SK-N-SH (cell line): ENCODE results near the gene CNTNAP5. TPM values are rescaled to one million over a fixed set of nuclear protein-coding genes. Genes with fewer than 3 reads are reported as not detected.

Source experiments
- CTCF ChIA-PET: fragments of 300-600, 350-600 bp; formaldehyde crosslinking; extraction: SDS; loops from one replicate; lab custom pipeline; 2021; lab: Yijun Ruan, JAX
- POLR2A ChIA-PET: fragments of 350-600 bp; sonication (Branson Sonifier 250); formaldehyde crosslinking; extraction: SDS; loops from one replicate; lab custom pipeline; 2020; ENCODE audit warnings: antibody characterized with exemption, inconsistent platforms; lab: Yijun Ruan, JAX
- DNase-seq: peaks from one replicate; pipeline ENCODE4 v3.0.0; 2012
- H2AFZ ChIP-seq: fragments of 200-600 bp; sonication (generic); 2 replicates; pipeline ENCODE4 v1.8.1; 2016; ENCODE audit warnings: antibody characterized with exemption, mild to moderate bottlenecking, low read depth
- H3F3A ChIP-seq: fragments of 200-600 bp; sonication (generic); replicated peaks from 2 replicates; pipeline ENCODE3; 2016; ENCODE audit warnings: antibody characterized with exemption, mild to moderate bottlenecking; ENCODE audit not compliant: insufficient read depth
- H3K27ac ChIP-seq, 2 experiments: fragments of 200-500 bp in 1 of 2; fragments of 200-600 bp in 1 of 2; sonication (Bioruptor generic) in 1 of 2; sonication (generic), shearing (Covaris generic) in 1 of 2; 2 replicates each; pipeline versions ENCODE4 v1.5.1 to v1.6.1; 2014 to 2016; ENCODE audit warnings: low read depth in 2 of 2, inconsistent platforms in 1 of 2, low read length in 1 of 2, mild to moderate bottlenecking in 1 of 2, mixed read lengths in 1 of 2
- H3K27me3 ChIP-seq: fragments of 200-600 bp; sonication (generic), shearing (Covaris generic); 2 replicates; pipeline ENCODE4 v1.6.1; 2016; ENCODE audit warnings: mixed run types; ENCODE audit not compliant: insufficient read depth
- H3K36me3 ChIP-seq, 2 experiments: fragments of 200-500 bp in 1 of 2; fragments of 200-600 bp in 1 of 2; sonication (Bioruptor generic) in 1 of 2; sonication (generic) in 1 of 2; replicated peaks in 1 of 2; 2 replicates each; pipeline versions ENCODE3 to v1.5.1; 2014 to 2016; ENCODE audit warnings: low read length in 1 of 2, mild to moderate bottlenecking in 1 of 2; ENCODE audit not compliant: insufficient read depth in 2 of 2, control insufficient read depth in 1 of 2
- H3K4me1 ChIP-seq, 2 experiments: fragments of 200-500 bp in 1 of 2; fragments of 200-600 bp in 1 of 2; sonication (Bioruptor generic) in 1 of 2; sonication (generic), shearing (Covaris generic) in 1 of 2; 2 replicates each; pipeline versions ENCODE4 v1.5.1 to v1.6.1; 2014 to 2016; ENCODE audit warnings: low read depth in 1 of 2, low read length in 1 of 2, mixed run types in 1 of 2; ENCODE audit not compliant: insufficient read depth in 2 of 2, control insufficient read depth in 1 of 2
- H3K4me2 ChIP-seq: fragments of 200-600 bp; sonication (generic), shearing (Covaris generic); 2 replicates; pipeline ENCODE4 v1.6.1; 2017; ENCODE audit warnings: mixed run types
- H3K4me3 ChIP-seq, 2 experiments: fragments of 200-500 bp in 1 of 2; fragments of 200-600 bp in 1 of 2; sonication (Bioruptor generic) in 1 of 2; sonication (generic), shearing (Covaris generic) in 1 of 2; 2 replicates each; pipeline versions ENCODE4 v1.5.1 to v1.8.1; 2014 to 2016; ENCODE audit warnings: low read depth in 2 of 2, inconsistent platforms in 1 of 2, low read length in 1 of 2, mild to moderate bottlenecking in 1 of 2, mixed read lengths in 1 of 2, moderate library complexity in 1 of 2
- H3K79me2 ChIP-seq: fragments of 200-600 bp; sonication (generic); 2 replicates; pipeline ENCODE4 v1.8.1; 2017; ENCODE audit warnings: mild to moderate bottlenecking; ENCODE audit not compliant: insufficient read depth
- H3K9ac ChIP-seq: fragments of 200-600 bp; sonication (generic); 2 replicates; pipeline ENCODE4 v1.6.1; 2017; ENCODE audit warnings: mixed run types
- H3K9me2 ChIP-seq: fragments of 200-600 bp; sonication (generic); 2 replicates; pipeline ENCODE4 v1.6.1; 2017; ENCODE audit warnings: mixed run types
- H3K9me3 ChIP-seq: fragments of 200-600 bp; sonication (generic); 2 replicates; pipeline ENCODE4 v1.6.1; 2017; ENCODE audit warnings: mixed run types, mild to moderate bottlenecking, moderate library complexity
- H4K20me1 ChIP-seq: fragments of 200-600 bp; sonication (generic); 2 replicates; pipeline ENCODE4 v1.6.1; 2017; ENCODE audit warnings: mild to moderate bottlenecking, mixed run types; ENCODE audit not compliant: insufficient read depth
- ELF1 ChIP-seq: IDR thresholded peaks from 2 replicates; pipeline ENCODE4 v1.4.0; 2012
- FOXJ3 ChIP-seq: sonication (generic); formaldehyde crosslinking; IDR thresholded peaks from 2 replicates; pipeline ENCODE4 v1.5.1; 2020; ENCODE audit warnings: mild to moderate bottlenecking, missing genetic modification reagents
- GABPA ChIP-seq: IDR thresholded peaks from 2 replicates; pipeline ENCODE4 v1.4.0; 2012; ENCODE audit warnings: low read depth, mild to moderate bottlenecking
- GATA2 ChIP-seq: sonication (generic); formaldehyde crosslinking; IDR thresholded peaks from 2 replicates; pipeline ENCODE4 v1.5.0; 2020; ENCODE audit warnings: mild to moderate bottlenecking, missing genetic modification reagents
- JUND ChIP-seq: IDR thresholded peaks from 2 replicates; pipeline ENCODE4 v1.4.0; 2012
- MXI1 ChIP-seq: IDR thresholded peaks from 2 replicates; pipeline ENCODE4 v1.6.1; 2012; ENCODE audit warnings: mild to moderate bottlenecking, low read depth, low read length, improper control_type of control experiment
- NRF1 ChIP-seq: IDR thresholded peaks from 2 replicates; pipeline ENCODE4 v1.6.1; 2012; ENCODE audit warnings: low read depth, mild to moderate bottlenecking, low read length
- RFX5 ChIP-seq: IDR thresholded peaks from 2 replicates; pipeline ENCODE4 v1.6.1; 2012; ENCODE audit warnings: mild to moderate bottlenecking, improper control_type of control experiment, low read length
- YY1 ChIP-seq: IDR thresholded peaks from 2 replicates; pipeline ENCODE4 v1.4.0; 2012; ENCODE audit warnings: low read depth, mild to moderate bottlenecking
- WGBS: methylation state at CpG from one replicate; pipeline ENCODE4 v1.1.6; 2017; ENCODE audit warnings: low lambda C conversion rate; 5-methylcytosine and 5-hydroxymethylcytosine counted together
- polyA plus RNA-seq, 3 experiments: library from polyadenylated mRNA; depleted of rRNA; stranded (reverse); fragments of >200 nt; gene quantifications; 2 replicates each; pipeline ENCODE4 v1.2.3, GENCODE V29; 2012
- TF ChIP-seq, protein P1 (sequence below): IDR thresholded peaks from 2 replicates; pipeline ENCODE4; 2012
- TF ChIP-seq, protein P2 (sequence below): IDR thresholded peaks from 2 replicates; pipeline ENCODE4 v1.6.1; 2012; ENCODE audit warnings: mild to moderate bottlenecking, low read depth, low read length, moderate library complexity
- TF ChIP-seq, protein P3 (sequence below): fragments of 150-350 bp; IDR thresholded peaks from 2 replicates; pipeline ENCODE4 v1.6.1; 2017; ENCODE audit warnings: antibody characterized with exemption, low read length, low read depth, borderline replicate concordance

Gene CNTNAP5
- polyA plus RNA-seq, 1 of the 3 experiments (the other 2 are of a cell fraction), result 0.08 TPM

DNA sequence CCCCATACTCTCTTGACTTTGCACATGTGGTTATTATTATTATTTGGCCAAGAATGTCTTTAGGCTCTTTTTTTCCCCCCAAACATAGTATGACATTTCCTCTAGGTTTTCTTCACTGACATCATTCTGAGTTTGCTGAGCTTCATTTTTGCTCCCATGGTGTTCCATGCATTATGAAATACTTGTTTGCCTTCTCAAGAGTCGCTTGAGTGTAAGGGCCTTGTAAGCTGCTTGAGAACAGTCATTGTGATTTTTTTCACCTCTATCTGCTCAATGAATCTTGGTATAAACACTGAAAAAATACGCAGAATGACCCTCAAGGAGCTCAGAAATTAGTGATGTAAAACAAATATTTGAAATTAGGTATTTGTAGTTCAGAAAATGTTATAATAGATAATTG lies 688.9 kb downstream of the CNTNAP5 start:
- CTCF ChIA-PET, result interaction anchor here (1.1 kb wide), 1 partner anchor 16 kb away, joined by 3 read pairs; no protein-coding TSS in a partner anchor
- 24% methylated on average over 2 of the region's 2 CpGs for WGBS
- no peak overlapping the region for H3K27ac ChIP-seq

DNA sequence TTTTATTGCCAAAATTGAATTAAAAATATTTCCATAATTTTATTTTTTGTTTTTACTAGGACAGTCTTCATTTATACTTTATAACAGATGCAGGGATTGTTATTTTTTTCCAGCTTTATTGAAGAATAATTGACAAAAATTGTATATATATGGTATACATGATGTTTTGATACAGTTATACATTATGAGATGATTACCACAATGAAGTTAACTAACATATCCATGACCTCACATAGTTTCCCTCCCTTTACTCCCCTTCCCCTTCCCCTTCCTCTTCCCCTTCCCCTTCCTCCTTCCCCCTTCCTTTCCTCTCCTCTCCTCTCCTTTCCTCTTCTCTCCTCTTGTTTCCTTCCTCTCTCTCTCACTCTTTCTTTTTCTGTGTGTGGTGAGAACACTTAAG lies 700.1 kb downstream of the CNTNAP5 start:
- Histone ChIP-seq H3K27me3 (no peaks in the 10 kb centered on the region), H3K9me2 (no peaks in the 10 kb centered on the region), H3K9ac (no peak overlapping the region), H3K9me3 (0 out of 2 replicates have a peak, but pooled peaks cover 5% of the 10 kb centered on the region), H3F3A (no peaks in the 10 kb centered on the region), H3K27ac (no peak overlapping the region), H2AFZ (no peak overlapping the region), H3K79me2 (no peaks in the 10 kb centered on the region), H3K4me3 (no peak overlapping the region), H4K20me1 (no peaks in the 10 kb centered on the region), H3K4me2 (no peak overlapping the region), H3K4me1 (no peaks in the 10 kb centered on the region), H3K36me3 (no peaks in the 10 kb centered on the region)
- POLR2A ChIA-PET, result no interaction called here
- CTCF ChIA-PET, result no interaction called here
- no peak for DNase-seq
- TF ChIP-seq GABPA (no peak), MXI1 (no peak), YY1 (no peak), ELF1 (no peak), FOXJ3 (no peak)

More for the DNA sequence above, 688.9 kb downstream of the CNTNAP5 start:
- no peaks in the 10 kb centered on the region for H3F3A ChIP-seq
- no peak overlapping the region for H3K4me3 ChIP-seq
- no peaks in the 10 kb centered on the region; a peak in 1 of 4 replicates for H3K4me1 ChIP-seq
- DNase-seq, result no peak
- H2AFZ ChIP-seq, result no peak overlapping the region
- no peaks in the 10 kb centered on the region for H3K9me2 ChIP-seq
- no peaks in the 10 kb centered on the region for H4K20me1 ChIP-seq
- H3K4me2 ChIP-seq, result no peak overlapping the region
- no peak overlapping the region for H3K9ac ChIP-seq
- H3K9me3 ChIP-seq, result no peaks in the 10 kb centered on the region
- POLR2A ChIA-PET, result no interaction called here
- TF ChIP-seq RFX5, result no peak
- no peak for TF ChIP-seq GATA2 (CRISPR knock-in tag)
- no peak for TF ChIP-seq ELF1
- TF ChIP-seq, protein P1, sequence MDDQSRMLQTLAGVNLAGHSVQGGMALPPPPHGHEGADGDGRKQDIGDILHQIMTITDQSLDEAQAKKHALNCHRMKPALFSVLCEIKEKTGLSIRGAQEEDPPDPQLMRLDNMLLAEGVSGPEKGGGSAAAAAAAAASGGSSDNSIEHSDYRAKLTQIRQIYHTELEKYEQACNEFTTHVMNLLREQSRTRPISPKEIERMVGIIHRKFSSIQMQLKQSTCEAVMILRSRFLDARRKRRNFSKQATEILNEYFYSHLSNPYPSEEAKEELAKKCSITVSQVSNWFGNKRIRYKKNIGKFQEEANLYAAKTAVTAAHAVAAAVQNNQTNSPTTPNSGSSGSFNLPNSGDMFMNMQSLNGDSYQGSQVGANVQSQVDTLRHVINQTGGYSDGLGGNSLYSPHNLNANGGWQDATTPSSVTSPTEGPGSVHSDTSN, result no peak
- TF ChIP-seq NRF1, result no peak
- TF ChIP-seq, protein P2, sequence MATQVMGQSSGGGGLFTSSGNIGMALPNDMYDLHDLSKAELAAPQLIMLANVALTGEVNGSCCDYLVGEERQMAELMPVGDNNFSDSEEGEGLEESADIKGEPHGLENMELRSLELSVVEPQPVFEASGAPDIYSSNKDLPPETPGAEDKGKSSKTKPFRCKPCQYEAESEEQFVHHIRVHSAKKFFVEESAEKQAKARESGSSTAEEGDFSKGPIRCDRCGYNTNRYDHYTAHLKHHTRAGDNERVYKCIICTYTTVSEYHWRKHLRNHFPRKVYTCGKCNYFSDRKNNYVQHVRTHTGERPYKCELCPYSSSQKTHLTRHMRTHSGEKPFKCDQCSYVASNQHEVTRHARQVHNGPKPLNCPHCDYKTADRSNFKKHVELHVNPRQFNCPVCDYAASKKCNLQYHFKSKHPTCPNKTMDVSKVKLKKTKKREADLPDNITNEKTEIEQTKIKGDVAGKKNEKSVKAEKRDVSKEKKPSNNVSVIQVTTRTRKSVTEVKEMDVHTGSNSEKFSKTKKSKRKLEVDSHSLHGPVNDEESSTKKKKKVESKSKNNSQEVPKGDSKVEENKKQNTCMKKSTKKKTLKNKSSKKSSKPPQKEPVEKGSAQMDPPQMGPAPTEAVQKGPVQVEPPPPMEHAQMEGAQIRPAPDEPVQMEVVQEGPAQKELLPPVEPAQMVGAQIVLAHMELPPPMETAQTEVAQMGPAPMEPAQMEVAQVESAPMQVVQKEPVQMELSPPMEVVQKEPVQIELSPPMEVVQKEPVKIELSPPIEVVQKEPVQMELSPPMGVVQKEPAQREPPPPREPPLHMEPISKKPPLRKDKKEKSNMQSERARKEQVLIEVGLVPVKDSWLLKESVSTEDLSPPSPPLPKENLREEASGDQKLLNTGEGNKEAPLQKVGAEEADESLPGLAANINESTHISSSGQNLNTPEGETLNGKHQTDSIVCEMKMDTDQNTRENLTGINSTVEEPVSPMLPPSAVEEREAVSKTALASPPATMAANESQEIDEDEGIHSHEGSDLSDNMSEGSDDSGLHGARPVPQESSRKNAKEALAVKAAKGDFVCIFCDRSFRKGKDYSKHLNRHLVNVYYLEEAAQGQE, result no peak
- no peak for TF ChIP-seq JUND
- TF ChIP-seq, protein P3, sequence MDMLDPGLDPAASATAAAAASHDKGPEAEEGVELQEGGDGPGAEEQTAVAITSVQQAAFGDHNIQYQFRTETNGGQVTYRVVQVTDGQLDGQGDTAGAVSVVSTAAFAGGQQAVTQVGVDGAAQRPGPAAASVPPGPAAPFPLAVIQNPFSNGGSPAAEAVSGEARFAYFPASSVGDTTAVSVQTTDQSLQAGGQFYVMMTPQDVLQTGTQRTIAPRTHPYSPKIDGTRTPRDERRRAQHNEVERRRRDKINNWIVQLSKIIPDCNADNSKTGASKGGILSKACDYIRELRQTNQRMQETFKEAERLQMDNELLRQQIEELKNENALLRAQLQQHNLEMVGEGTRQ, result no peak
- H3K27me3 ChIP-seq, result no peaks in the 10 kb centered on the region
- no peaks in the 10 kb centered on the region for H3K79me2 ChIP-seq
- H3K36me3 ChIP-seq, result no peaks in the 10 kb centered on the region
